HG02852 (cell line): Measurements from ENCODE around the gene PPAT.

Source experiments
- ATAC-seq: cut with Tn5 transposase; IDR thresholded peaks from one replicate; pipeline ENCODE4 v1.9.1; 2021; ENCODE audit warnings: mild to moderate bottlenecking, moderate library complexity; ENCODE audit not compliant: unreplicated experiment

PPAT gene

DNA sequence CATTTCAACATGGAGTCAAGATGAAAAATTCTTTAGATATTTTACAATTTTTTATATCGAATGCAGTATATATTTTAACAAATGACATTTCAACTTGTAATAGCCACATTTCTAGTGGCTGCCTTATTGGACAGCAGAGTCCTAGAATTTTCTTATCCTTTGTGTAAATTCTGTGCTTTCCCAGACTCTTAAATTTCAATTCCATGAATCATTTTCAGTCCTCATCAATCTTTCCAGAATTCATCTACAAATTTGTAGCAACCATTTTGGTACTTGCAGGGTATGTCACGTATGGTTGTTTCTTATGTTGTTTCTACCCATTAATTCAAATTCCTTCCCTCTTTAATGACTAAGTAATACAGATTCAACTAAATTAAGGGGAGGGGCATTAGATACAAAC is 3.4 kb upstream of the PPAT start:
- ATAC-seq = no peak

GRCh38 chr4:56434599-56435139 is 746 bp downstream of the PPAT start:
- ATAC-seq = peak; percentile 17

- ATAC-seq = no peak
Measured at GRCh38 chr4:56433280-56433679, 2.1 kb downstream of the PPAT start.

- no peak for ATAC-seq
Measured at GRCh38 chr4:56430203-56430602, 5.2 kb downstream of the PPAT start.

DNA sequence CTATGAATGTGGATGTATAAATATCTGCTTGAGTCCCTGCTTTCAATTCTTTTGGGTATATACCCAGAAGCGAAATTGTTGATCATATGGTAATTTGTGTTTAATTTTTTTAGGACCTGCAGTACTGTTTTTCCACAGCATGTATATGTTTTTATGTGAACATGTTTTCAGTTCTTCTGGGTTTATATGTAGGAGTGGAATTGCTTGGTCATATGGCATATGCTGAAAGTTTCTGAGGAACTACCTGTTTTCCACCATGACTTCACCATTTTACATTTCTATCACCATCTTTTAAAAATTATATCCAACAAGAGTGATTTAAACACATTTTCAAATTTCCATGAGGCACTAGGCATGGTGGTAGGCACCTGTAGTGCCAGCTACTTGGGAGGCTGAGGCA is 8.2 kb downstream of the PPAT start:
- no peak for ATAC-seq

DNA sequence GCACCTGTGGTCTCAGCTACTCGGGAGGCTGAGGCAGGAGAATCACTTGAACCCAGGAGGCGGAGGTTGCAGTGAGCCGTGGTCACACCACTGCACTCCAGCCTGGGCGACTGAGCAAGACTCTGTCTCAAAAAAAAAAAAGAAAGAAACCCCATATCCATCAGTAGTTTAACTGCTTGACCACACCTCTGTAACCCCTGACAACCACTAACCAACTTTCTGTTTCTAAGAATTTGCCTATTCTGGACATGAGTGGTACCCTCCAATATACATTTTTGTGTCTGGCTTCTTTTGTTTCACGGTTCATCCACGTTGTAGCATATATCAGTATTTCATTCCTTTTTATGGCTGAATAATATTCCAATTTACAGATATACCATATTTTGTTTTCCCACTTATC is 9.1 kb downstream of the PPAT start:
- ATAC-seq = peak; percentile 92

DNA sequence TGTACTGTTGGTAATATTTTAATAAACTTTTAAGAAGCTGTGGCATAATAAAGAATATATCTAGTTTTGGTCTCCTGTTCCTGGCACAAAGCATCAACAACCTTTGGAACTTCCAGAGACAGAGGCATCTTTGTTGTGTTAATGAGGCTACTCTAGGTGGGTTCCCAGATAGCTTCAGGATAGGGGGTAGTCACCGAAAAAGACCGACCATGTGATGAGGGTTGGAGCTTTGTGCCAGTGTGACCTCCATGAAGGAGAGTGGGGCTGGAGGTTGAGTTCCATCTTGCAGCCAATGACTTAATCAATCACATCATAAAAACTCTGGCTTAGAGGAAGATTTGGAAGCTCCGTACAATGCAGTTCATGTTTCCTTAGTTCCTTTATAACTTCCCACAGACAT is 9.9 kb downstream of the PPAT start:
- no peak for ATAC-seq

DNA sequence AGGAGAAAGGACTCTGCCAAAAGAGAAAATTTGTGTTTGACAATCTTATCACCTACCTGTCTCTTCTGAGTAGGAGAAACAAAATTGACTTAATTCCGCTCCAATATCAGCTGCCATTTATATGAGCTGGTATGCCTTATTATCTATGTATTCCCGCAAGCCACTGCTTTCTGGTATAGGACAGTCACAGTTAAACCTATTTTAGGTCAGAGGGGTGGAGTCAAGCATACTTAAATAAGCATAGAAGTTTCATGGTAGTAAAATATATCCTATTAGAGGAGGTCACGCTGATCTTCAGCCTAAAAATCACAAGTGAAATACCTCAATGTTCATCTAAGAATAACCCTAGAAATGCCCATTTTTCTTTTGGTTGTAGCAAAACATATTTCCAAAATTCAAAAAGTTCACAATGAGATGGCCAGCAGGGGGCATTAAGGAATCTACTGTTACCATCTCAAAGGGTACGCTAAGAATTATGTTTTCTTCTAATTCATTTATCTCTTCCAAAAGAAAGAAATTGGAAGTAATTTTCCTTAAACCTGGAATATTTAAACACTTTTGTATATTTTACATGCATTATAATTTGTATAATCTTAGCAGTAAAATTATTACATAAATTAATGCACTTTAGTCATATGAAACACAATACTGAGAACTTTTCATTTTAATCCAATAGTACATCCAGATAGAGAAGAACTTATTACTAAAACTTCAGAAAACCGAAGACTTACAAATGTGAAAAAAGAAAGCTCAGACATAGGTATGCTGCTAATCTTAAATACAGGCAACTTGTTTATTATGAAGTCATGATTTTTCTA is 10.5 kb downstream of the PPAT start:
- ATAC-seq = no peak

DNA sequence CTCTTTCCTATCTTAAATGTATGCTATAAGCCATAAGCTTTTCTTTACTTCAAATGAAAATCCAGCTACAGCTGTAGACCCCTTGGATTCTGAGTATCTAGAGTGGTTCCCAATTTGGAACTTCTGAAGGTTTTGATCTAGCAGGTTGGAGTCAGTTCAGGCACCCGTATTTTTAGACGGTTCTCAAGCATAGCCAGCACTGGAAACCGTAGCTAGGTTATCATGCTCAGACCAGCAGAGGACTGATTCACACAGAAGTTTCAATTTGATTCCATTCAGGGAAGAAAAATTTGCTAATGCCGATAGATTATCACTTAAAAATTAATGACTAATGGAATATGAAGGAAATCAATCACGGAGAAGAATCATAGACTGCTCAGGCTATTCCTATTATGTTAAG is 11.2 kb downstream of the PPAT start:
- ATAC-seq = no peak

GRCh38 chr4:56417396-56417795 is 18.0 kb downstream of the PPAT start:
- ATAC-seq = no peak

DNA sequence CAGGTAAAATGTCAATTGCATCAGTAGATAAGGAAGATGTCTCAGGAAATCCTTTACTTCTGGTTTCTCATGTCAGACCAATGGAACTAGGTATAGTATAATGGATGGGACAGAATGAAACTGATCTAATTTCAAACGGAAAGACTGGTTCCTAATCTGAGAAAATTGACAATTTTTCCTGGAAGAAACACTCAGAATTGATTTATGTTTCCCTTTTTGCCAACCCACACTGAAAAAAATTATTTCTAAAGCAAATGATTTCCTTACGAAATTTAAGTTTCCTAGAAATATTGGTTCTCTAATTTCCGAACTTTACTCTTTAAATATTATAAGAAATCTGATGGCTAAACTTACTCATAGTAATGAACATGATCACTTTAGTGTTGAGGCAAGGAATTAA is 19.1 kb downstream of the PPAT start:
- ATAC-seq = no peak

DNA sequence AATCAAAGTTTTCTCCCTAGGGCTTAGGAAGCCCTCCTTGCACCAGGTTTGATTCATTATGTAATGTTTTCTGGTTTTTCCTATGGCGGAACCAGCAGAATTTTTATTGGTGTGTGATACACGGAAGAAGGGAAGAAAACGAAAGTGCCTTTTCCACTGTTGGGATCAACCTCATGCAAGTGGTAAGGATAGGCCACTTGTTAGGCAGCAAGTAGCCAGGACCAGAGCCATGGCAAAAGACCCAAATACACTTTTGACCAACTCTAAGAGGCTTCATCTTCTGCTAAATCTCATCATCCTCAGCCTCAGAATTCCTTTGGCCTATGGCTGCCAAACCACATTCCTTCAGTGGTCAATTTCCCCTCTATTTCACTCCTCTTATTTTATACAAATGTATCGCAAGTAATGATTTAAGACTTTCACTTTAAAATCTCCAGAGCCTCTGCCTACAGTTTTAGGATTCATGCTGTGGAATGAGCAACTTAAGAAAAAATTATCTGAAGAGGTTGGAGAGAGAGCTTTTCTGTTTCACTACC is 21.2 kb downstream of the PPAT start:
- ATAC-seq = no peak

DNA sequence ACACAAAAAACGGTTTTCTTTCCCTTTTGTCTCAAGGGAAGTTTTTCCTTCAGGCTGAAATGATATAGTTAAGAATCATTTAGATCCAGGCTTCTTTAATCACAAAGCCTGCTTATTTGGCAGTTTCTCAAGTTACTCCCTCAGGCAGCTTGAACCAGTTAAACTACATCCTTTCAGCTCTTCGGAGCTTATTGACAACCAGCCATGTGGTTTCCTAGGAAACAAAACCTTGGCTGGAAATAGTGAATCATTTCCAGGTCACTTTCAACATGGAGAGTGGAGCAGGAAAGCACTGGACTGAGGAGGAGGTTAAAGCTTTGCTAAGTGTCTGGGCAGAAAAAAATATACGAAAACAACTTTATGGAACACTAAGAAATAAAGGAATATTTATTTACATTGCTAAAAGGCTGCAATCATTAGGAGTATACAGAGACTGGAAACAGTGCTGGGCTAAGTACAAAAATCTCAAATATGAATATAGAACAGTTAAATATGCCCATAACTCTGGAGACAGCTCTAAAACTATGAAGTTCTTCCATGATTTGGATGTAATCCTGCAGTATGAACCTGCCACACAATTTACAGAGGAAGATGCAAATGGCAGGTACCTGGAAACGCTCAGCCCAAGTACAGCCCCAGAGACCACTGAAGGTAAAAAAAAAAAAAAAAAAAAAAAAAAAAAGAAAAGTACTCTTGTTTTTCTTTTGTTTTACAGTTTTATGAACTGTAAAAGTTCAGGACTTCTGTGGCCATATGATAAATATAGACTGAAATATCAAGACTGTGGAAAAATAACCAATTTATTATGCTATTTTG is 25.0 kb downstream of the PPAT start:
- ATAC-seq = no peak

GRCh38 chr4:56409511-56410090 is 25.8 kb downstream of the PPAT start:
- ATAC-seq = no peak

DNA sequence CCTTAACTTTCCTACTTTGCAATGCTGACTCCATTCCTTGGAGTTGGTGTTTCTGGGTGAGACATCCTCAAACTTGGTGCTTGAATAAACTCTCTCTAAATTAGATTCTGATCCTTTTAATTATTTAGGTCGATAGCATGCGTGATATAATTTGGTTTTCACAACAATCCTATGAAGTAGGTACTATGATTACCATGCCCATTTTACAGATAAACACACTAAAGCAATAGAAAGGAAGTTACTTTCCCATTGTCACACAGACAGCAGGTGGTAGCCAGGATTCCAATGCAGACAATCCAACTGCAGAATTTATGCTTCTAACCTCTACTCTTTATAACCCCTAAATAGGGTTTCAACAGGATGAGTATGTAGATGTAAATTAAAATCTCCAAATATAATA is 26.4 kb downstream of the PPAT start:
- no peak for ATAC-seq

DNA sequence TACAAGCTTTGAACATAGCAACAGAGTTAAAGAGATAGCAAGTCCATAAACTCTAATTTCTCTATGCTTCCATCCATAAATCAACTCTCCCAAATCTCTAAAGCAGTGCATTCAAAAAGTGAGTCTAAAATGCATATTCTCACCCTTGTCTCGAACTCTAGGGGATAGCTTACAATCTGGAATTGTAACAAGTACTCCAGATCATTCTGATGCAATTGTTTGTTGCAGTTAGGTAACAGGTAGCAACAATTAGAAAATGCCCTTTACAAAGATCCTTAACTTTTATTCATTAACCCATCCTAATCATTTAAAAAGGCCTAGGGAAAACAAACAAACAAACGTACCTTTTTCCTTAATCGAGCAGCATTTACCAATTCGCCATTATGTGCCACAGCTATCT is 29.3 kb downstream of the PPAT start:
- ATAC-seq = no peak

- no peak for ATAC-seq
Measured at GRCh38 chr4:56405016-56405415, 30.4 kb downstream of the PPAT start.

DNA sequence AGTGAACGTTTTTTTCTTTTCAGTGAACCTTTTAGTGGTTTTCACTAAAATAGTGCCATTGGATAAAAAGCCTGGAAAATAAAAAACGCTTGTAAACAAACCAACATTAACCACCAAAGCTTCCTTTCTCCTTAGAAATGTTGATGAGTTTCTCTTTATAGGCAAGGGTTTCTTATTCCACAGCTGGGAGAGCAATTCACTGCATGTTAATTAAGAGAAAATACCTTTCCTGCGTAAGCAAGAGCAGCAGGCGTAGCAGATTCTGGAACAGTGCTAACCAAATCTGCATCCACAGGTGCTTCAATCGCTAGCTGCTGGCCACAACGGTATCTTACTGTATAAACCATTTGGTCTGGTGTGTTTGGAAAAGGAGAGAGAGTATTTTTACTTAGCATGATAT is 34.9 kb downstream of the PPAT start:
- no peak for ATAC-seq

DNA sequence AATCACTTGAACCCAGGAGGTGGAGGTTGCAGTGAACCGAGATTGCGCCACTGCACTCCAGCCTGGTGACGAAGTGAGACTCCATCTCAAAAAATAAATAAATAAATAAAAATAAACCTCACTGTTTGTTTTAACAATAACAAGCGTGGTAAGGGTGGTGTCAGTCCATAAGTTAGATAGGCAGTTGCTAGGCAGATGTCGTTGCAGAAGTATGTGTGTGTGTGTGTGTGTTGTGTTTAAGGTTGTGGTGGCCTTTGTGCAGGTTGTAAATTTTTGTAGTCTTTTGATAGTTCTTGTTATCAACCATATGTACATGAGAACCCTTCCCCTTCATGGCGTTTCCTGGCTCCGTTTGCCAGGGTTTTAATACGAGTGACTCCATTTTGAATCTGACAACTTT is 44.1 kb downstream of the PPAT start:
- ATAC-seq = no peak

DNA sequence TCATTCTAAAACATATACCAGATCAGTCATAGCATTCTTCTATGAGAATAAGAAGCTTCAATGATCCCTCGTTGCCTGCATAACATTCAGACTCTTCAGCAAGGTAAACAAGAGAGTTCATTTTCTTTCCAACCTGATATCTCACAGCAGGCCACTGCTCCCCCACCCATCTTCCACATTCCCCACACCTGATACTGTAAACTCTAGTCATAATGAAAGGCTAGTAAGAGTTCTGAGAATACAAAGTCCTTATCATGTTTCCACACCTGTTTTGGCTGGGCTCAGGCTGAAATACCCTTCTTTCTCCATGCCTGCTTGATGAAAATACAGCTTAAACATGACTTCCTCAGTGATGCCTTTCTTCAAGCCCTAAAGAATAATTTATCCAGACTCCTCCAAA is 45.9 kb downstream of the PPAT start:
- ATAC-seq = no peak

DNA sequence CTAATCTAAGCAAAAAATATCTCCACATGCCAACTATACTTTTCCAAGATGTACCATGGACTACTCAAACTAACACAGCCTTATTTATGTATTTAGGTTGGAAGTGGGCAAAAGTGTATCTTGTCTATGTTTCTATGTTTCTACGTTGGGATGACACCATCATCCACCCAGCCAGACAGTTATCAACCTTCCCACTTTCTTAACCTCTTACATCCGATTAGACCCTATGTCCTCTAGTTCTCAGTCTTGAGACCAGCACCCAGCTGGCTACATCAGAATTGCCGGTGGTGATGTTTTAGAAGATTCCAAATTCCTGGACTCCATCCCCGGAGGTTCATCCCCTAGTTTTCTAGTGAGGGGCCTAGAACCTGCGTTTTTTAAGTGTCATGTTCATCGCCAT is 47.1 kb downstream of the PPAT start:
- no peak for ATAC-seq
